ENCODE data around the gene SKIDA1.

DNA sequence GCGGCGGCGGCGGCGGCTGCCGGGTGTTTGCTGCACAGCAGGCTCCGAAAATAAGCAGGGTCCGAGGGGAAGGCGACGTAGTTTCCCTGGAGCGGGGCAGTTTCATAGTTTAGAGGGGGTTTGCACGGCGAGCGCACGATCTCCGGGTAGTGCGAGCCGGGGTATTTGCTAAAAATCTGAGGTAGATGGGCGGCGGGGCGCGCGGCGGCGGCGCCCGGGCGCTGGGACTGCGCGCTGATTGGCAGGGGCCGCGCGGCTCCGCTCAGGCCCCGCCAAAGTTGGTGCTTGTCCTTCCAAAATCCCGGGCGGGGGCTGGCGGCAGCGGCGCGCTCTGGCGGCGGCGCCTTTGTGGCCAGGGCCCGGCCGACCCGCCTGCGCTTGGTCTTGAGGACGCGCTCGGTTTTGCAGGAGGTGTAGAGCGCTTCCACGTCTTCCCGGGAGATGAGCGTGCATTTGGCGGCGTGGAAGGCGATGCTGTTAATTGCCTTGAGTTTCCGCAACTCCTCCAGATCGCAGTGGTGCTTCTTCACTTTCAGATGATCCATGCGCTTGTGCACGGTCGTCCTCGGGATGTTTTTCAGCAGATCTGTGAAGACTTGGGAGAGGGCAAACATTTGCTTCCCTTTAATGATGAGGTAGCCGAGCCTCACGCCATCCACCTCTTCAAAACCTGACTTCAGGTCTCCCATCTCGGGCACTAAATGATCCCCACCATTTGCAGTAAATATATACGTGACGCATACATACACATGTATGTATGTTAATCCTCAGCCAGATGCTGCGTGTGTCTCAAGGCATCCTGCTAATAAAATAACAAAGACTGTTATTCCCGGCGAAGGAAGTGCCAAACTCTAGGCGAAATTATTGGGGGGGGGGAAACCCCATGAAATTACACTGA, 8.1 kb downstream of the SKIDA1 start:
- TF ChIP-seq CTCF (conservative IDR thresholded peaks at IDR 0.05; ENCODE audit: low read length) (no peak), EZH2phosphoT487 (IDR thresholded peaks at IDR 0.05; ENCODE audit: borderline replicate concordance) (no peak)
